ENCODE data around the gene GCG. TPM values are rescaled to one million over a fixed set of nuclear protein-coding genes. Genes with fewer than 3 reads are reported as not detected.

Gene GCG
- total RNA-seq, 1 donor from 2014 or later = not detected

GRCh38 chr2:162153608-162154224, 1.7 kb upstream of the GCG start:
- Histone ChIP-seq H3K27me3 (ENCODE audit: low read depth) (peaks cover 6% of the 10 kb centered on the region), H3K4me3 (no peak overlapping the region), H3K9me3 (no peaks in the 10 kb centered on the region), H3K27ac (no peak overlapping the region), H3K4me1 (no peaks in the 10 kb centered on the region), H3K36me3 (no peaks in the 10 kb centered on the region)
- DNase-seq = no peak
- peak; percentile 51 for TF ChIP-seq CTCF (IDR thresholded peaks at IDR 0.05)
- intact Hi-C loops (cut with DNase I) = loop anchor here (10.0 kb wide), 1 partner anchor 151 kb away; no protein-coding TSS in a partner anchor
- peak; percentile 73 to 78 for ATAC-seq

GRCh38 chr2:162149940-162150339, 2.1 kb downstream of the GCG start:
- no peak for TF ChIP-seq CTCF (IDR thresholded peaks at IDR 0.05)
- H3K36me3 ChIP-seq = no peaks in the 10 kb centered on the region
- no peak for ATAC-seq

GRCh38 chr2:162149466-162149865, 2.6 kb downstream of the GCG start:
- Histone ChIP-seq H3K36me3 (no peaks in the 10 kb centered on the region), H3K27me3 (ENCODE audit: low read depth) (peaks cover 5% of the 10 kb centered on the region), H3K4me1 (no peaks in the 10 kb centered on the region), H3K9me3 (no peaks in the 10 kb centered on the region), H3K27ac (no peak overlapping the region), H3K4me3 (no peak overlapping the region)
- intact Hi-C loops (cut with DNase I) = no loop called here
- ATAC-seq (no peak), DNase-seq (no peak)
- TF ChIP-seq CTCF (IDR thresholded peaks at IDR 0.05) = no peak

More at GRCh38 chr2:162149940-162150339, 2.1 kb downstream of the GCG start:
- Histone ChIP-seq H3K27me3 (ENCODE audit: low read depth) (peaks cover 6% of the 10 kb centered on the region), H3K4me1 (no peaks in the 10 kb centered on the region), H3K27ac (no peak overlapping the region), H3K9me3 (no peaks in the 10 kb centered on the region), H3K4me3 (no peak overlapping the region)
- intact Hi-C loops (cut with DNase I) = loop anchor here (10.0 kb wide), 1 partner anchor 155 kb away; no protein-coding TSS in a partner anchor
- DNase-seq = no peak

GRCh38 chr2:162148956-162149355, 3.1 kb downstream of the GCG start:
- Histone ChIP-seq H3K27me3 (ENCODE audit: low read depth) (peaks cover under 1% of the 10 kb centered on the region), H3K36me3 (no peaks in the 10 kb centered on the region), H3K27ac (no peak overlapping the region), H3K4me1 (no peaks in the 10 kb centered on the region), H3K4me3 (no peak overlapping the region), H3K9me3 (no peaks in the 10 kb centered on the region)
- ATAC-seq (no peak), DNase-seq (no peak)
- TF ChIP-seq CTCF (IDR thresholded peaks at IDR 0.05) = no peak
- intact Hi-C loops (cut with DNase I) = no loop called here

GRCh38 chr2:162143969-162144368, 8.1 kb downstream of the GCG start:
- Histone ChIP-seq H3K27me3 (ENCODE audit: low read depth) (no peaks in the 10 kb centered on the region), H3K27ac (no peak overlapping the region), H3K4me3 (no peak overlapping the region), H3K9me3 (no peaks in the 10 kb centered on the region), H3K4me1 (no peaks in the 10 kb centered on the region), H3K36me3 (no peaks in the 10 kb centered on the region)
- ATAC-seq = no peak
- intact Hi-C loops (cut with DNase I) = no loop called here
- no peak for TF ChIP-seq CTCF (IDR thresholded peaks at IDR 0.05)
- no peak for DNase-seq
